Iris pigment epithelial cell (primary cell): ENCODE measurements around the gene STON1.
"Not testable (repeated sequence)": the region's sequence is repeated elsewhere in the genome, so short reads cannot be mapped to it uniquely, and the experiment has no call there.

Experiments
- DNase-seq: peaks from one replicate; pipeline ENCODE4 v3.0.0-alpha.2; 2011; ENCODE audit warnings: low read depth

Gene STON1

GRCh38 chr2:48620604-48621003 is 90.7 kb downstream of the STON1 start:
- no peak for DNase-seq

- not testable (repeated sequence) for DNase-seq
These were observed 92.7 kb downstream of the STON1 start for GRCh38 chr2:48622691-48623090.

GRCh38 chr2:48624696-48625095 is 94.7 kb downstream of the STON1 start:
- no peak for DNase-seq

- no peak for DNase-seq
These were observed 96.1 kb downstream of the STON1 start for GRCh38 chr2:48626047-48626446.

- DNase-seq, result no peak
These were observed 103.2 kb downstream of the STON1 start for GRCh38 chr2:48633143-48633542.

- DNase-seq, result no peak
These were observed 105.8 kb downstream of the STON1 start for GRCh38 chr2:48635786-48636185.

- DNase-seq, result no peak
These were observed 108.3 kb downstream of the STON1 start for GRCh38 chr2:48638261-48638660.
